Vagina (tissue), 2 donors: Measurements from ENCODE around the gene KRT222. TPM values are rescaled to one million over a fixed set of nuclear protein-coding genes. Genes with fewer than 3 reads are reported as not detected.

Source experiments
- DNase-seq, 2 donors: peaks; one replicate each; pipeline ENCODE4 v3.0.0-alpha.2; 2017; ENCODE audit errors: extremely low spot score in 2 of 2
- H3K27ac ChIP-seq: fragments of 200-600 bp; sonication (generic); one replicate; pipeline ENCODE4 v1.5.1; 2019
- H3K27me3 ChIP-seq: fragments of 200-600 bp; sonication (generic); one replicate; pipeline ENCODE4 v1.5.1; 2019
- H3K36me3 ChIP-seq, 2 donors: fragments of 200-600 bp; sonication (generic); one replicate each; pipeline ENCODE4 v1.5.1; 2017 to 2019
- H3K4me1 ChIP-seq: fragments of 200-600 bp; sonication (generic); one replicate; pipeline ENCODE4 v1.5.1; 2019
- H3K4me3 ChIP-seq, 2 donors: fragments of 200-600 bp; sonication (generic); 1 replicate in 1 of 2; 2 replicates in 1 of 2; pipeline ENCODE4 v1.5.1; 2016 to 2019
- H3K9me3 ChIP-seq: fragments of 200-600 bp; sonication (generic); one replicate; pipeline ENCODE4 v1.5.1; 2019
- CTCF ChIP-seq, 3 experiments: fragments of 450-650 bp in 2 of 3; fragments of 200-600 bp in 1 of 3; sonication (generic) in 1 of 3; IDR thresholded peaks; one replicate each; pipeline ENCODE4 v1.5.1; 2017 to 2019; ENCODE audit warnings: antibody characterized with exemption in 3 of 3, mild to moderate bottlenecking in 2 of 3, moderate library complexity in 2 of 3
- POLR2A ChIP-seq, 2 donors: fragments of 450-650 bp; IDR thresholded peaks; one replicate each; pipeline ENCODE4 v1.6.1; 2017; ENCODE audit warnings: antibody characterized with exemption in 2 of 2, mild to moderate bottlenecking in 2 of 2, moderate library complexity in 2 of 2
- POLR2AphosphoS5 ChIP-seq, 2 donors: sonication (generic); formaldehyde crosslinking; IDR thresholded peaks; one replicate each; pipeline ENCODE4 v1.9.0; 2017; ENCODE audit warnings: antibody characterized with exemption in 2 of 2, mild to moderate bottlenecking in 2 of 2, low read depth in 1 of 2; ENCODE audit not compliant: insufficient read depth in 1 of 2
- intact Hi-C: fragments of 100-400 bp; cut with DNase I; formaldehyde crosslinking; loops from one replicate; pipeline ENCODE4 v1.15.1; 2023
- total RNA-seq: library from RNA; depleted of rRNA; stranded (reverse); fragments of >200 nt; gene quantifications from one replicate; pipeline ENCODE4 v1.2.3, GENCODE V29; 2016

The KRT222 gene
- total RNA-seq, 1 donor from 2014 or later: not detected

- Histone ChIP-seq H3K4me1 (peaks cover 31% of the 10 kb centered on the region), H3K27ac (no peak overlapping the region), H3K27me3 (no peaks in the 10 kb centered on the region), H3K36me3 (no peaks in the 10 kb centered on the region), H3K4me3 (no peak overlapping the region), H3K9me3 (no peaks in the 10 kb centered on the region)
- TF ChIP-seq POLR2AphosphoS5 (IDR thresholded peaks at IDR 0.05; ENCODE audit: insufficient read depth in 1 of 2, low read depth in 1 of 2): no peak
- no peak for TF ChIP-seq POLR2A (IDR thresholded peaks at IDR 0.05)
- no peak for TF ChIP-seq CTCF (IDR thresholded peaks at IDR 0.05)
- DNase-seq: no peak
- intact Hi-C loops: no loop called here
Observed at GRCh38 chr17:40702271-40702670, 37.3 kb upstream of the KRT222 start.

- Histone ChIP-seq H3K9me3 (no peaks in the 10 kb centered on the region), H3K36me3 (no peaks in the 10 kb centered on the region), H3K27ac (no peak overlapping the region), H3K27me3 (no peaks in the 10 kb centered on the region), H3K4me1 (peaks cover 38% of the 10 kb centered on the region), H3K4me3 (no peak overlapping the region)
- intact Hi-C loops: no loop called here
- no peak for TF ChIP-seq CTCF (IDR thresholded peaks at IDR 0.05)
- no peak for TF ChIP-seq POLR2AphosphoS5 (IDR thresholded peaks at IDR 0.05; ENCODE audit: insufficient read depth in 1 of 2, low read depth in 1 of 2)
- TF ChIP-seq POLR2A (IDR thresholded peaks at IDR 0.05): no peak
- DNase-seq: no peak
Observed at GRCh38 chr17:40699853-40700252, 34.9 kb upstream of the KRT222 start.

GRCh38 chr17:40699371-40699770 is 34.4 kb upstream of the KRT222 start:
- intact Hi-C loops: no loop called here
- TF ChIP-seq POLR2AphosphoS5 (IDR thresholded peaks at IDR 0.05; ENCODE audit: insufficient read depth in 1 of 2, low read depth in 1 of 2) (no peak), CTCF (IDR thresholded peaks at IDR 0.05) (no peak), POLR2A (IDR thresholded peaks at IDR 0.05) (no peak)
- Histone ChIP-seq H3K9me3 (no peaks in the 10 kb centered on the region), H3K27ac (peak overlapping the region; percentile 22), H3K4me3 (no peak overlapping the region), H3K27me3 (no peaks in the 10 kb centered on the region), H3K36me3 (no peaks in the 10 kb centered on the region), H3K4me1 (peaks cover 38% of the 10 kb centered on the region)
- DNase-seq: no peak

- Histone ChIP-seq H3K4me1 (peaks cover 38% of the 10 kb centered on the region), H3K36me3 (no peaks in the 10 kb centered on the region), H3K27ac (no peak overlapping the region), H3K27me3 (no peaks in the 10 kb centered on the region), H3K4me3 (no peak overlapping the region), H3K9me3 (no peaks in the 10 kb centered on the region)
- TF ChIP-seq POLR2A (IDR thresholded peaks at IDR 0.05): no peak
- no peak for TF ChIP-seq POLR2AphosphoS5 (IDR thresholded peaks at IDR 0.05; ENCODE audit: insufficient read depth in 1 of 2, low read depth in 1 of 2)
- TF ChIP-seq CTCF (IDR thresholded peaks at IDR 0.05): no peak
- intact Hi-C loops: no loop called here
- DNase-seq: no peak
Observed at GRCh38 chr17:40697297-40697696, 32.3 kb upstream of the KRT222 start.

GRCh38 chr17:40696651-40697072 is 31.7 kb upstream of the KRT222 start:
- DNase-seq: no peak
- H3K9me3 ChIP-seq: no peaks in the 10 kb centered on the region

More at GRCh38 chr17:40696651-40697072, 31.7 kb upstream of the KRT222 start:
- Histone ChIP-seq H3K36me3 (no peaks in the 10 kb centered on the region), H3K4me1 (peaks cover 38% of the 10 kb centered on the region), H3K27me3 (no peaks in the 10 kb centered on the region), H3K27ac (no peak overlapping the region), H3K4me3 (no peak overlapping the region)
- intact Hi-C loops: no loop called here
- no peak for TF ChIP-seq CTCF (IDR thresholded peaks at IDR 0.05)
- no peak for TF ChIP-seq POLR2A (IDR thresholded peaks at IDR 0.05)
- no peak for TF ChIP-seq POLR2AphosphoS5 (IDR thresholded peaks at IDR 0.05; ENCODE audit: insufficient read depth in 1 of 2, low read depth in 1 of 2)
